GM23338 (cell line): ENCODE measurements around the gene TTBK1. TPM values are rescaled to one million over a fixed set of nuclear protein-coding genes. Genes with fewer than 3 reads are reported as not detected.

Experiments used
- ATAC-seq: fragments of 200-7000 bp; cut with Tn5 transposase; 3 replicates; pipeline ENCODE4 v1.9.1; 2020
- DNase-seq: peaks from one replicate; pipeline ENCODE4 v3.0.0-alpha.2; 2015; ENCODE audit warnings: low spot score
- H2AFZ ChIP-seq: fragments of 200-600 bp; sonication (generic); 2 replicates; pipeline ENCODE4 v1.8.0; 2016; ENCODE audit warnings: antibody characterized with exemption, mild to moderate bottlenecking, moderate library complexity
- H3F3A ChIP-seq: fragments of 200-600 bp; sonication (generic); replicated peaks from 2 replicates; pipeline ENCODE4 v1.8.0; 2017; ENCODE audit warnings: antibody characterized with exemption, mixed run types, low read depth
- H3K27ac ChIP-seq: fragments of 200-600 bp; sonication (generic); 2 replicates; pipeline ENCODE4 v1.6.1; 2016; ENCODE audit warnings: low read depth
- H3K27me3 ChIP-seq: fragments of 200-600 bp; sonication (generic); 2 replicates; pipeline ENCODE4 v1.8.0; 2016; ENCODE audit warnings: mild to moderate bottlenecking, mixed run types, moderate library complexity; ENCODE audit not compliant: insufficient read depth
- H3K36me3 ChIP-seq: fragments of 200-600 bp; sonication (generic); 2 replicates; pipeline ENCODE4 v1.8.0; 2016; ENCODE audit warnings: mild to moderate bottlenecking; ENCODE audit not compliant: insufficient read depth
- H3K4me1 ChIP-seq: fragments of 200-600 bp; sonication (generic); 2 replicates; pipeline ENCODE4 v1.8.0; 2016; ENCODE audit warnings: mild to moderate bottlenecking, moderate library complexity; ENCODE audit not compliant: insufficient read depth
- H3K4me2 ChIP-seq: fragments of 200-600 bp; sonication (generic); 2 replicates; pipeline ENCODE4 v1.7.1; 2017; ENCODE audit warnings: mixed run types
- H3K4me3 ChIP-seq: fragments of 200-600 bp; sonication (generic); 2 replicates; pipeline ENCODE4 v1.6.1; 2016; ENCODE audit warnings: mixed run types
- H3K79me2 ChIP-seq: fragments of 200-600 bp; sonication (generic); replicated peaks from 2 replicates; pipeline ENCODE4 v1.8.0; 2017; ENCODE audit warnings: mild to moderate bottlenecking; ENCODE audit not compliant: insufficient read depth
- H3K9me2 ChIP-seq: fragments of 200-600 bp; sonication (generic); 2 replicates; pipeline ENCODE4 v1.8.0; 2017; ENCODE audit not compliant: insufficient read depth
- H4K20me1 ChIP-seq: fragments of 200-600 bp; sonication (generic); replicated peaks from 2 replicates; pipeline ENCODE4 v1.8.0; 2017; ENCODE audit warnings: mild to moderate bottlenecking; ENCODE audit not compliant: insufficient read depth
- H3K27ac Mint-ChIP-seq: 2 replicates; pipeline ENCODE4 v1.8.0; 2020; ENCODE audit warnings: inconsistent platforms, mild to moderate bottlenecking, moderate library complexity, mixed read lengths
- H3K27me3 Mint-ChIP-seq: 3 replicates; pipeline ENCODE4 v1.8.0; 2022; ENCODE audit warnings: low read depth, mild to moderate bottlenecking, moderate library complexity, mixed read lengths, inconsistent platforms; ENCODE audit not compliant: insufficient read depth, poor library complexity
- H3K36me3 Mint-ChIP-seq: 3 replicates; pipeline ENCODE4 v1.8.0; 2021; ENCODE audit warnings: low read depth, mild to moderate bottlenecking, inconsistent platforms, moderate library complexity, mixed read lengths
- H3K4me1 Mint-ChIP-seq: 3 replicates; pipeline ENCODE4 v1.8.0; 2020; ENCODE audit warnings: mild to moderate bottlenecking, inconsistent platforms, mixed read lengths
- H3K4me3 Mint-ChIP-seq: 3 replicates; pipeline ENCODE4 v1.8.0; 2021; ENCODE audit warnings: moderate library complexity, mild to moderate bottlenecking, inconsistent platforms, mixed read lengths
- H3K9me3 Mint-ChIP-seq: 3 replicates; pipeline ENCODE4 v1.8.0; 2020; ENCODE audit warnings: moderate library complexity, mild to moderate bottlenecking, inconsistent platforms, mixed read lengths
- CREB1 ChIP-seq: fragments of 250-450 bp; sonication (Bioruptor Pico); IDR thresholded peaks from 2 replicates; pipeline ENCODE4 v1.5.0; 2020; ENCODE audit warnings: low read depth, mild to moderate bottlenecking, moderate library complexity
- EZH2 ChIP-seq: fragments of 200-600 bp; sonication (generic); IDR thresholded peaks from one replicate; pipeline ENCODE4 v1.8.0; 2017; ENCODE audit warnings: antibody characterized with exemption, mild to moderate bottlenecking, low read depth; ENCODE audit not compliant: unreplicated experiment
- NANOG ChIP-seq: IDR thresholded peaks from 2 replicates; pipeline ENCODE4 v1.6.1; 2016; ENCODE audit warnings: antibody characterized with exemption, borderline replicate concordance
- POLR2AphosphoS5 ChIP-seq: IDR thresholded peaks from 2 replicates; pipeline ENCODE4 v1.6.1; 2016; ENCODE audit warnings: antibody characterized with exemption, low read depth
- ZNF114 ChIP-seq: fragments of 250-450 bp; sonication (Bioruptor Pico); IDR thresholded peaks from 2 replicates; pipeline ENCODE4 v1.5.0; 2020; ENCODE audit warnings: mild to moderate bottlenecking, moderate library complexity
- polyA plus RNA-seq: library from polyadenylated mRNA; unstranded; fragments of >200 nt; fragmentation: Nextera tagmentation; extraction: Ambion mirVana; gene quantifications from 2 replicates; pipeline ENCODE4 v1.2.1, GENCODE V29; 2016
- total RNA-seq: library from RNA; depleted of rRNA; stranded (reverse); fragments of >200 nt; shearing (Covaris generic); gene quantifications from 2 replicates; pipeline ENCODE4 v1.2.3, GENCODE V29; 2014
- TF ChIP-seq, protein P1 (sequence below): IDR thresholded peaks from one replicate; pipeline ENCODE4 v1.6.1; 2018; ENCODE audit warnings: antibody characterized with exemption; ENCODE audit not compliant: unreplicated experiment
- TF ChIP-seq, protein P2 (sequence below): IDR thresholded peaks from 2 replicates; pipeline ENCODE4 v1.6.1; 2016; ENCODE audit warnings: antibody characterized with exemption
- TF ChIP-seq, protein P3 (sequence below): fragments of 250-450 bp; sonication (Bioruptor Pico); IDR thresholded peaks from 2 replicates; pipeline ENCODE4 v1.5.0; 2020; ENCODE audit warnings: mild to moderate bottlenecking, moderate library complexity

TTBK1 gene
- total and polyA plus RNA-seq, 2 experiments from 2014 or later: 0.29 to 1.1 TPM

DNA sequence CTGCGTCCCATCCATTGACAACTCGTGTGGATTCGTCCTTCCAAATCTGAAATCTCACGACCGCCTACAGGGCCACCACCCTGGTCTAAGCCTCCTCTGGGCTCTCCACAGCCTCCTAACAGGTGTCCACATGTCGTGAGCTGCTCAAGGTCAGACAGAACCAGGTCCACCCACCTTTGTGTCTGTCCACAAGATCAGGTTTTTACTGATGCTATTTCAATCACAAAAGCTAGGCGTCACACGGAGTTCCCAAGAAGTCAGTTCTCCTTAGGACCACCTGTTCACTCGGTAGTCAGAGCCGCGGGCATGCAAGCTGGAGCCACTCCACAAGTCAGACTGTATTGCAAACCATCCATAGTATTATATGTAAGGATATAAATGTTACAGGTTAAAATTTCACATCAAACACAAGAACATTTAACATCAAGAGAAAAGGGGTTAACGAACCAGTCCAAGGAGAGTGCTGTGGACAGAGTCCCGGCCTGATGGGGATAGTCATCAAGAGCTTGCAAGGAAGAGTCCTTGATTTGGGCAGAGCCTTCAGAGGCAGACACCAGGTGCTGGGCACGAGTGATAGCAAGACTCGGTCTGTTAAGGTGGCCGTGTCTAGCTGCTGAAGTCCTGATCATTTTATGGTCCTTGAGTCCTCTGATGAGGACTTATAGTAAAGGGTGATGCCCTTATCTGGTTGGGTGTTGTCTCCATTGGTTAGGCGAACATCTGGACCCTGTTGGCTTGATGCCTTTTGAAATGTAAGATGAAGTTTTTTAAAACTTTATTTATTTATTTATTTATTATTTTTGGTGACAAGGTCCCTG lies 13.3 kb upstream of the TTBK1 start:
- Histone ChIP-seq H3K27me3 (peaks cover 36% of the 10 kb centered on the region), H4K20me1 (no peaks in the 10 kb centered on the region; the same call in 1 of the 2 replicates), H3K36me3 (no peaks in the 10 kb centered on the region), H3K27ac (no peak overlapping the region), H3K4me1 (0 out of 2 replicates have a peak, but pooled peaks cover 4% of the 10 kb centered on the region), H3K79me2 (no peaks in the 10 kb centered on the region), H3F3A (peaks cover 6% of the 10 kb centered on the region; the same call in 1 of the 2 replicates), H3K9me2 (no peaks in the 10 kb centered on the region), H3K4me2 (peak overlapping the region; percentile 82), H2AFZ (peak overlapping the region; percentile 99), H3K4me3 (peak overlapping the region; percentile 77; the same call in 1 of the 2 replicates)
- H3K4me3 Mint-ChIP-seq: peak overlapping the region; percentile 71
- no peak for TF ChIP-seq NANOG
- TF ChIP-seq, protein P1, sequence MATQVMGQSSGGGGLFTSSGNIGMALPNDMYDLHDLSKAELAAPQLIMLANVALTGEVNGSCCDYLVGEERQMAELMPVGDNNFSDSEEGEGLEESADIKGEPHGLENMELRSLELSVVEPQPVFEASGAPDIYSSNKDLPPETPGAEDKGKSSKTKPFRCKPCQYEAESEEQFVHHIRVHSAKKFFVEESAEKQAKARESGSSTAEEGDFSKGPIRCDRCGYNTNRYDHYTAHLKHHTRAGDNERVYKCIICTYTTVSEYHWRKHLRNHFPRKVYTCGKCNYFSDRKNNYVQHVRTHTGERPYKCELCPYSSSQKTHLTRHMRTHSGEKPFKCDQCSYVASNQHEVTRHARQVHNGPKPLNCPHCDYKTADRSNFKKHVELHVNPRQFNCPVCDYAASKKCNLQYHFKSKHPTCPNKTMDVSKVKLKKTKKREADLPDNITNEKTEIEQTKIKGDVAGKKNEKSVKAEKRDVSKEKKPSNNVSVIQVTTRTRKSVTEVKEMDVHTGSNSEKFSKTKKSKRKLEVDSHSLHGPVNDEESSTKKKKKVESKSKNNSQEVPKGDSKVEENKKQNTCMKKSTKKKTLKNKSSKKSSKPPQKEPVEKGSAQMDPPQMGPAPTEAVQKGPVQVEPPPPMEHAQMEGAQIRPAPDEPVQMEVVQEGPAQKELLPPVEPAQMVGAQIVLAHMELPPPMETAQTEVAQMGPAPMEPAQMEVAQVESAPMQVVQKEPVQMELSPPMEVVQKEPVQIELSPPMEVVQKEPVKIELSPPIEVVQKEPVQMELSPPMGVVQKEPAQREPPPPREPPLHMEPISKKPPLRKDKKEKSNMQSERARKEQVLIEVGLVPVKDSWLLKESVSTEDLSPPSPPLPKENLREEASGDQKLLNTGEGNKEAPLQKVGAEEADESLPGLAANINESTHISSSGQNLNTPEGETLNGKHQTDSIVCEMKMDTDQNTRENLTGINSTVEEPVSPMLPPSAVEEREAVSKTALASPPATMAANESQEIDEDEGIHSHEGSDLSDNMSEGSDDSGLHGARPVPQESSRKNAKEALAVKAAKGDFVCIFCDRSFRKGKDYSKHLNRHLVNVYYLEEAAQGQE: no peak
- TF ChIP-seq, protein P2, sequence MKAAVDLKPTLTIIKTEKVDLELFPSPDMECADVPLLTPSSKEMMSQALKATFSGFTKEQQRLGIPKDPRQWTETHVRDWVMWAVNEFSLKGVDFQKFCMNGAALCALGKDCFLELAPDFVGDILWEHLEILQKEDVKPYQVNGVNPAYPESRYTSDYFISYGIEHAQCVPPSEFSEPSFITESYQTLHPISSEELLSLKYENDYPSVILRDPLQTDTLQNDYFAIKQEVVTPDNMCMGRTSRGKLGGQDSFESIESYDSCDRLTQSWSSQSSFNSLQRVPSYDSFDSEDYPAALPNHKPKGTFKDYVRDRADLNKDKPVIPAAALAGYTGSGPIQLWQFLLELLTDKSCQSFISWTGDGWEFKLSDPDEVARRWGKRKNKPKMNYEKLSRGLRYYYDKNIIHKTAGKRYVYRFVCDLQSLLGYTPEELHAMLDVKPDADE: no peak
- TF ChIP-seq ZNF114 (CRISPR knock-in tag): no peak
- TF ChIP-seq EZH2: no peak
- no peak for TF ChIP-seq CREB1 (CRISPR knock-in tag)
- TF ChIP-seq, protein P3, sequence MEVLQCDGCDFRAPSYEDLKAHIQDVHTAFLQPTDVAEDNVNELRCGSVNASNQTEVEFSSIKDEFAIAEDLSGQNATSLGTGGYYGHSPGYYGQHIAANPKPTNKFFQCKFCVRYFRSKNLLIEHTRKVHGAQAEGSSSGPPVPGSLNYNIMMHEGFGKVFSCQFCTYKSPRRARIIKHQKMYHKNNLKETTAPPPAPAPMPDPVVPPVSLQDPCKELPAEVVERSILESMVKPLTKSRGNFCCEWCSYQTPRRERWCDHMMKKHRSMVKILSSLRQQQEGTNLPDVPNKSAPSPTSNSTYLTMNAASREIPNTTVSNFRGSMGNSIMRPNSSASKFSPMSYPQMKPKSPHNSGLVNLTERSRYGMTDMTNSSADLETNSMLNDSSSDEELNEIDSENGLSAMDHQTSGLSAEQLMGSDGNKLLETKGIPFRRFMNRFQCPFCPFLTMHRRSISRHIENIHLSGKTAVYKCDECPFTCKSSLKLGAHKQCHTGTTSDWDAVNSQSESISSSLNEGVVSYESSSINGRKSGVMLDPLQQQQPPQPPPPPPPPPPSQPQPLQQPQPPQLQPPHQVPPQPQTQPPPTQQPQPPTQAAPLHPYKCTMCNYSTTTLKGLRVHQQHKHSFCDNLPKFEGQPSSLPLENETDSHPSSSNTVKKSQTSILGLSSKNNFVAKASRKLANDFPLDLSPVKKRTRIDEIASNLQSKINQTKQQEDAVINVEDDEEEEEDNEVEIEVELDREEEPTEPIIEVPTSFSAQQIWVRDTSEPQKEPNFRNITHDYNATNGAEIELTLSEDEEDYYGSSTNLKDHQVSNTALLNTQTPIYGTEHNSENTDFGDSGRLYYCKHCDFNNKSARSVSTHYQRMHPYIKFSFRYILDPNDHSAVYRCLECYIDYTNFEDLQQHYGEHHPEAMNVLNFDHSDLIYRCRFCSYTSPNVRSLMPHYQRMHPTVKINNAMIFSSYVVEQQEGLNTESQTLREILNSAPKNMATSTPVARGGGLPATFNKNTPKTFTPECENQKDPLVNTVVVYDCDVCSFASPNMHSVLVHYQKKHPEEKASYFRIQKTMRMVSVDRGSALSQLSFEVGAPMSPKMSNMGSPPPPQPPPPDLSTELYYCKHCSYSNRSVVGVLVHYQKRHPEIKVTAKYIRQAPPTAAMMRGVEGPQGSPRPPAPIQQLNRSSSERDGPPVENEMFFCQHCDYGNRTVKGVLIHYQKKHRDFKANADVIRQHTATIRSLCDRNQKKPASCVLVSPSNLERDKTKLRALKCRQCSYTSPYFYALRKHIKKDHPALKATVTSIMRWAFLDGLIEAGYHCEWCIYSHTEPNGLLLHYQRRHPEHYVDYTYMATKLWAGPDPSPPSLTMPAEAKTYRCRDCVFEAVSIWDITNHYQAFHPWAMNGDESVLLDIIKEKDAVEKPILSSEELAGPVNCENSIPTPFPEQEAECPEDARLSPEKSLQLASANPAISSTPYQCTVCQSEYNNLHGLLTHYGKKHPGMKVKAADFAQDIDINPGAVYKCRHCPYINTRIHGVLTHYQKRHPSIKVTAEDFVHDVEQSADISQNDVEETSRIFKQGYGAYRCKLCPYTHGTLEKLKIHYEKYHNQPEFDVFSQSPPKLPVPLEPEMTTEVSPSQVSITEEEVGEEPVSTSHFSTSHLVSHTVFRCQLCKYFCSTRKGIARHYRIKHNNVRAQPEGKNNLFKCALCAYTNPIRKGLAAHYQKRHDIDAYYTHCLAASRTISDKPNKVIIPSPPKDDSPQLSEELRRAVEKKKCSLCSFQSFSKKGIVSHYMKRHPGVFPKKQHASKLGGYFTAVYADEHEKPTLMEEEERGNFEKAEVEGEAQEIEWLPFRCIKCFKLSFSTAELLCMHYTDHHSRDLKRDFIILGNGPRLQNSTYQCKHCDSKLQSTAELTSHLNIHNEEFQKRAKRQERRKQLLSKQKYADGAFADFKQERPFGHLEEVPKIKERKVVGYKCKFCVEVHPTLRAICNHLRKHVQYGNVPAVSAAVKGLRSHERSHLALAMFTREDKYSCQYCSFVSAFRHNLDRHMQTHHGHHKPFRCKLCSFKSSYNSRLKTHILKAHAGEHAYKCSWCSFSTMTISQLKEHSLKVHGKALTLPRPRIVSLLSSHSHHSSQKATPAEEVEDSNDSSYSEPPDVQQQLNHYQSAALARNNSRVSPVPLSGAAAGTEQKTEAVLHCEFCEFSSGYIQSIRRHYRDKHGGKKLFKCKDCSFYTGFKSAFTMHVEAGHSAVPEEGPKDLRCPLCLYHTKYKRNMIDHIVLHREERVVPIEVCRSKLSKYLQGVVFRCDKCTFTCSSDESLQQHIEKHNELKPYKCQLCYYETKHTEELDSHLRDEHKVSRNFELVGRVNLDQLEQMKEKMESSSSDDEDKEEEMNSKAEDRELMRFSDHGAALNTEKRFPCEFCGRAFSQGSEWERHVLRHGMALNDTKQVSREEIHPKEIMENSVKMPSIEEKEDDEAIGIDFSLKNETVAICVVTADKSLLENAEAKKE (CRISPR knock-in tag): no peak
- no peak for TF ChIP-seq POLR2AphosphoS5
- no peak for DNase-seq
- H3K27me3 Mint-ChIP-seq: peaks cover 28% of the 10 kb centered on the region
- ATAC-seq: no peak
- peaks cover 4% of the 10 kb centered on the region; the same call in 2 of the 3 replicates for H3K4me1 Mint-ChIP-seq
- H3K36me3 Mint-ChIP-seq: peaks cover 14% of the 10 kb centered on the region
- H3K9me3 Mint-ChIP-seq: no peaks in the 10 kb centered on the region; the same call in 2 of the 3 replicates
- H3K27ac Mint-ChIP-seq: no peak overlapping the region
